IPS DF 19.7 (cell line): ENCODE measurements around the gene HOXB4.

ENCODE experiments used
- DNase-seq: peaks from one replicate; pipeline ENCODE4 v3.0.0-alpha.2; 2013; ENCODE audit warnings: low read depth, low spot score

HOXB4 gene

GRCh38 chr17:48577946-48578615 is at the start of gene HOXB4:
TSS of gene HOXB4 (minus strand) at chr17:48578350. CDS start at chr17:48578319, 31 bp downstream.
- no peak for DNase-seq

- no peak for DNase-seq
These were observed 49.0 kb upstream of the HOXB4 start for GRCh38 chr17:48627118-48627597.

- no peak for DNase-seq
These were observed 48.3 kb upstream of the HOXB4 start, which contains the start of gene HOXB9 for GRCh38 chr17:48626245-48627117. TSS of gene HOXB9 (minus strand) at chr17:48626358. CDS start at chr17:48626269, 89 bp downstream.

GRCh38 chr17:48625495-48626244 is 47.5 kb upstream of the HOXB4 start:
- DNase-seq, result no peak

- DNase-seq, result no peak
These were observed 46.7 kb upstream of the HOXB4 start for GRCh38 chr17:48624544-48625494.

- DNase-seq, result no peak
These were observed 46.0 kb upstream of the HOXB4 start for GRCh38 chr17:48624118-48624517.

GRCh38 chr17:48623583-48623982 is 45.4 kb upstream of the HOXB4 start:
- no peak for DNase-seq

GRCh38 chr17:48622857-48623256 is 44.7 kb upstream of the HOXB4 start:
- DNase-seq, result no peak

GRCh38 chr17:48621410-48622392 is 43.6 kb upstream of the HOXB4 start:
- DNase-seq, result no peak

GRCh38 chr17:48620461-48621139 is 42.5 kb upstream of the HOXB4 start:
- DNase-seq, result no peak

GRCh38 chr17:48619826-48620449 is 41.8 kb upstream of the HOXB4 start:
- DNase-seq, result no peak

GRCh38 chr17:48618256-48618896 is 40.2 kb upstream of the HOXB4 start:
- no peak for DNase-seq

GRCh38 chr17:48617471-48618255 is 39.5 kb upstream of the HOXB4 start:
- DNase-seq, result no peak

- no peak for DNase-seq
These were observed 38.7 kb upstream of the HOXB4 start for GRCh38 chr17:48616717-48617470.

GRCh38 chr17:48615963-48616716 is 38.0 kb upstream of the HOXB4 start:
- no peak for DNase-seq
